ENCODE measurements around the gene CHST6.

DNA sequence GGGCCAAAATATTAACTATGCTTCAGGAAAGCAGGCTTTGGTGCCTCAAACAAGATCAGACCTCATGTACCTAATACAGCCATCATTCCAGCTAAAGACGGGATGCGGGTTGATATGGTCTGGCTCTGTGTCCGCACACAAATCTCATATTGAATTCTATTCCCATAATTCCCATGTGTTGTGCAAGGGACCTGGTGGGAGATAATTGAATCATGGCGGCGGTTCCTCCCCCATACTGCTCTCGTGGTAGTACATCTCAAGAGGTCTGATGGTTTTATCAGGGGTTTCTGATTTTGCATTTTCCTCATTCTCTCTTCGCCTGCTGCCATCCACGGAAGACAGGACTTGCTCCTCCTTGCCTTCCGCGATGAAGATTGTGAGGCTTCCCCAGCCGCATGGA lies 19.1 kb upstream of the CHST6 start:
- TF ChIP-seq, protein P1, sequence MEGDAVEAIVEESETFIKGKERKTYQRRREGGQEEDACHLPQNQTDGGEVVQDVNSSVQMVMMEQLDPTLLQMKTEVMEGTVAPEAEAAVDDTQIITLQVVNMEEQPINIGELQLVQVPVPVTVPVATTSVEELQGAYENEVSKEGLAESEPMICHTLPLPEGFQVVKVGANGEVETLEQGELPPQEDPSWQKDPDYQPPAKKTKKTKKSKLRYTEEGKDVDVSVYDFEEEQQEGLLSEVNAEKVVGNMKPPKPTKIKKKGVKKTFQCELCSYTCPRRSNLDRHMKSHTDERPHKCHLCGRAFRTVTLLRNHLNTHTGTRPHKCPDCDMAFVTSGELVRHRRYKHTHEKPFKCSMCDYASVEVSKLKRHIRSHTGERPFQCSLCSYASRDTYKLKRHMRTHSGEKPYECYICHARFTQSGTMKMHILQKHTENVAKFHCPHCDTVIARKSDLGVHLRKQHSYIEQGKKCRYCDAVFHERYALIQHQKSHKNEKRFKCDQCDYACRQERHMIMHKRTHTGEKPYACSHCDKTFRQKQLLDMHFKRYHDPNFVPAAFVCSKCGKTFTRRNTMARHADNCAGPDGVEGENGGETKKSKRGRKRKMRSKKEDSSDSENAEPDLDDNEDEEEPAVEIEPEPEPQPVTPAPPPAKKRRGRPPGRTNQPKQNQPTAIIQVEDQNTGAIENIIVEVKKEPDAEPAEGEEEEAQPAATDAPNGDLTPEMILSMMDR (IDR thresholded peaks at IDR 0.05; ENCODE audit: borderline replicate concordance, extremely low read depth, low read length, poor library complexity, severe bottlenecking): no peak
- no peak for TF ChIP-seq EZH2 (IDR thresholded peaks at IDR 0.05; ENCODE audit: borderline replicate concordance, low read depth, low read length, severe bottlenecking)

All from DND-41 (cell line).